H54 (cell line): Measurements from ENCODE around the gene LCE1D.

Experiments used
- DNase-seq: peaks from one replicate; pipeline ENCODE4 v3.0.0; 2011; ENCODE audit warnings: low spot score, mixed read lengths; ENCODE audit not compliant: insufficient read length
- FAIRE-seq: peaks from 3 replicates; lab custom pipeline; 2011; peaks lifted over from hg19 to GRCh38; lab: Jason Lieb, UNC
- POLR2A ChIP-seq: IDR thresholded peaks from 2 replicates; pipeline ENCODE4 v1.6.1; 2011; ENCODE audit warnings: low read depth, mild to moderate bottlenecking, low read length

LCE1D gene, protein sequence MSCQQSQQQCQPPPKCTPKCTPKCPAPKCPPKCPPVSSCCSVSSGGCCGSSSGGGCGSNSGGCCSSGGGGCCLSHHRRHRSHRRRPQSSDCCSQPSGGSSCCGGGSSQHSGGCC

DNA sequence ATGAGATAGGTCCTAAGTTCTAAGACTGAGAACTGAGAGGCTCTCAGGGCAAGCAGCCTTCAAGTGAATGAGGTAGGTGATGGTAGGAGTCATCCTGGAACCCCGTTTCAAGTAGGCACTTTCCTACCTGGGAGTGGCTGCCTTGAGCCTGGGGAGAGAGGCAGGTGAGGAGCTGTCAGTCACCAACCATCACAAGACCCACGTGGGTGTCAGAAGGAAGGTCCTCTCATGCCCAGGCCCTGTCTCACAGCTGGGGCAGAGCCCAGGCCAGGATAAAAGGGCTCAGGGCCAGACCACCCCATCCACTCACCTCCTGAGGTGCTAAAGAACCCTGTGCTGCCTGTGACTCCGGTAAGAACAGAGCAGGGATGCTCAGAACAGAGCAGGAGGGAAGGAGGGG is at the start of gene LCE1D:
Gene LCE1D (plus strand): TSS at position 301 of the 400 bp plus-strand sequence. CDS start 1,074 bp downstream, outside the sequence.
- no peak for TF ChIP-seq POLR2A
- DNase-seq, result no peak
- no peak for FAIRE-seq

DNA sequence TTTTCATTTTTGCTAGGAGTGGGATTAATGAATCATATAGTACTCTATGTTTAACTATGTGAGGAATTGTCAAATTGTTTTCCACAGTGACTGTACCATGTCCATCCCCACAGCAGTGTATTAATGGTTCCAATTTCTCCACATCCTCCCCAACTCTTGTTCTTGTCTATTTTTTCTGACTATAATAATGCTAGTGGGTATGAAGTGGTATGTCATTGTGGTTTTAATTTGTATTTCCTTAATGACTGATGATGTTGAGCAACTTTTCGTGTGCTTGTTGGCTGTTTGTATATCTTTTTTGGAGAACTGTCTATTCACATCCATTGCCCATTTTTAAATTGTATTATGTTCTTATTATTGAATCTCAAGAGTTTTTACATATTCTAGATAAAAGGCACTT is 48.7 kb upstream of the LCE1D start:
- no peak for TF ChIP-seq POLR2A
- FAIRE-seq (no peak), DNase-seq (no peak)

DNA sequence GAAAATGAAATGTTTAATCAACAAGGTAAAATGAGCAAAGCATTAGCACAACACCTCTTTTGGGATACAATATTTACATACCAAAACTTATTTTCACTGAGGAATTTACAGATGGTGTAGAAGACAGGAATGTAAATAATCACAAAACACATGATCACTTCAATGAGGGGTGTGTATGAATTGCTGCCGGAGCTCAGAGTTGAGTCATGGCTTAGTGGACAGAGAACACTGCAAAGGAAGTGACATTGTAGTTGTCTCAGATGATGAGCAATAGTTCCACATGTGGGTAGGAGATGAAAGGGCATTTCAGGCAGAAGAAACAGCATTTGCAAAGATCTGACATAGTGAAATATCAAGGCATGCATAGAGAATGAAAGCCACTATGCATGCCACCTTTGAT is 44.3 kb upstream of the LCE1D start:
- DNase-seq, result peak; percentile 12
- peak; percentile 71 for FAIRE-seq
- TF ChIP-seq POLR2A, result no peak

DNA sequence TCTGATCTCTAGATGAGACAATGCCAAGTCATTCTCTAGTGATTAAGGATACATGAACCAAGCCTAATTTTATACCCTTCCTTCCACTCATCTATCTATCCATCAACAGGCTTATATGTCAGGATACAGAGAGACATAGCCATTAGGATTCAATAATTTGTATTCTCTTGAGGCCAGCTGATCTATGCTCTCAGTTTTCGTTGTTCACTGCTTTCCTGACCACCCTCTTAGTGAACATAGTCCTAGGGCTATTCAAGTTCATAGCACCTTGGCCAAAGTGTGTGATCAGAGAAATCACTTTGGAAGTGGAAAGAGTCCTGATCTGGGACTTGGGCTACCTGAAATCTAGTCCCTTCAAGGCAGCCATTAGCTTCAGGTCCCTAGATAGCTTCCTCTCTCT is 42.9 kb upstream of the LCE1D start:
- FAIRE-seq (no peak), DNase-seq (no peak)
- TF ChIP-seq POLR2A, result no peak

DNA sequence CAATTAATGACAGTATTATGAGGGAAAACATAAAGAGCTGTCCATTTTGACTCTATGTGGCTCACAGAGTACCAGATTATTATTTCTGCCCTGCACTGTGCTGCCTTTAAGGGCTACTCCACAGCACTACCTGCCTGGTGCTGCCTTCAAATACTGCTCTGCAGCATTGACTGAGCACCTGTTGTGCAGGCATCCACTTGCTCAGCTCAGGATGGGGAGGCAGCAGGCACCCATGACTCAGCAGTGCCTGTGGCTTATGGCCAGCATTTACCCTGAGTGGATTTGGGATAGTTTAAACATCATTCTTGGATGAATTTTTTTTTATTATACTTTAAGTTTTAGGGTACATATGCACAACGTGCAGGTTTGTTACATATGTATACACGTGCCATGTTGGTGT is 39.6 kb upstream of the LCE1D start:
- FAIRE-seq (no peak), DNase-seq (no peak)
- TF ChIP-seq POLR2A, result no peak

DNA sequence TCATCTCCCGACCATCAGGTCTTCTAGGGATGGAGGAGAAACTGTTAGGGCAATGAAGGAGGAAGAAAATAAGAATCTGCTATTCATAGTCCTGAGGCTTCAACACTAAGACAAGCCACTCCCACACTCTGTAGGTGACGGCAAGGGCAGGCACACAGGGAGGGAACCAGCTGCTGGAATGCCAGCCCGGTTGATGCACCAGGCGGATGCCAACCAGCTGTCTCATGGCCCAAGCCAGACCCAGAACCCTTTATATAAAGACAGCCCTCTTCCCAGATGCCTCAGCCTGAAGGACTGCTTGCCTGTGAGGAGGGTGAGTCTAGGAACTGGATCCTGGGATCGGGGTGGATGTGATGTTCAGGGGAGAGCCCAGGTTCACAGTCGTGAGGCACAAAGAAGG is 38.8 kb upstream of the LCE1D start, which contains the start of gene KPRP:
Gene KPRP (plus strand): TSS at position 279 of the 400 bp plus-strand sequence. CDS start 1,564 bp downstream, outside the sequence.
- no peak for TF ChIP-seq POLR2A
- no peak for FAIRE-seq
- no peak for DNase-seq

DNA sequence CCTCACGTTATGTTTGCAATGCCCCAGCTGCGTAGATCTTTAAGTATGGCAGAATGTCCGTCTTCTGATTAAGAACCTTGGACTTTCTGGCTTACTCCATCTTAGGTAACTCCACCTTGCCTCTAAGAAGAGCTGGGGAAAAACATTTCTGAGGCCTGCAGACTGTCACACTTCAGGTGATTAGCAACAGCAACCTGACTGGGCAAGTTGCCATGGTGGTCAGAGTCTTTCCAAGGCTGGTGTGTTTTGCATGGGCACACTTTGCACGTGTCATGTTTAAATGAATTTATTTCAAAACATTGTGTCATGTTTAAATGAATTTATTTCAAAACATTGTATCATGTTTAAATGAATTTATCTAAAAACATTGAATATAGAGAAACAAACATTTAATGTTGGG is 37.9 kb upstream of the LCE1D start:
- DNase-seq (no peak), FAIRE-seq (no peak)
- no peak for TF ChIP-seq POLR2A

DNA sequence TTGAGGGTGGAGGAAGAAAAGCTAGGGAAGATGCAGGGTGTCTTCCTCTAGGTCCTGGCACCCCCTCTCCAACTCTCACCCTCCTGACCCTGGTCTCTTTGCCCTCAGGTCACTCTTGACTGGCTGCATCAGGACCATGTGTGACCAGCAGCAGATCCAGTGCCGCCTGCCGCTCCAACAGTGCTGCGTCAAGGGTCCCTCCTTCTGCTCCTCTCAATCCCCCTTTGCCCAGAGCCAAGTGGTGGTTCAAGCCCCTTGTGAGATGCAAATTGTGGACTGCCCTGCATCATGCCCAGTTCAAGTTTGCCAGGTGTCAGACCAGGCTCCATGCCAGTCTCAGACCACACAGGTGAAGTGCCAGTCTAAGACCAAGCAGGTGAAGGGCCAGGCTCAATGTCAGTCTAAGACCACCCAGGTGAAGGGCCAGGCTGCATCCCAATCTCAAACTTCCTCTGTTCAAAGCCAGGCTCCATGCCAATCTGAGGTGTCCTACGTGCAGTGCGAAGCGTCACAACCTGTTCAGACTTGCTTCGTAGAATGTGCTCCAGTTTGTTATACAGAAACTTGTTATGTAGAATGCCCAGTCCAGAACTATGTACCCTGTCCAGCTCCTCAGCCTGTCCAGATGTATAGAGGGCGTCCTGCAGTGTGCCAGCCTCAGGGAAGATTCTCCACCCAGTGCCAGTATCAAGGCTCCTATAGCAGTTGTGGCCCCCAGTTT is 36.9 kb upstream of the LCE1D start:
- no peak for FAIRE-seq

DNA sequence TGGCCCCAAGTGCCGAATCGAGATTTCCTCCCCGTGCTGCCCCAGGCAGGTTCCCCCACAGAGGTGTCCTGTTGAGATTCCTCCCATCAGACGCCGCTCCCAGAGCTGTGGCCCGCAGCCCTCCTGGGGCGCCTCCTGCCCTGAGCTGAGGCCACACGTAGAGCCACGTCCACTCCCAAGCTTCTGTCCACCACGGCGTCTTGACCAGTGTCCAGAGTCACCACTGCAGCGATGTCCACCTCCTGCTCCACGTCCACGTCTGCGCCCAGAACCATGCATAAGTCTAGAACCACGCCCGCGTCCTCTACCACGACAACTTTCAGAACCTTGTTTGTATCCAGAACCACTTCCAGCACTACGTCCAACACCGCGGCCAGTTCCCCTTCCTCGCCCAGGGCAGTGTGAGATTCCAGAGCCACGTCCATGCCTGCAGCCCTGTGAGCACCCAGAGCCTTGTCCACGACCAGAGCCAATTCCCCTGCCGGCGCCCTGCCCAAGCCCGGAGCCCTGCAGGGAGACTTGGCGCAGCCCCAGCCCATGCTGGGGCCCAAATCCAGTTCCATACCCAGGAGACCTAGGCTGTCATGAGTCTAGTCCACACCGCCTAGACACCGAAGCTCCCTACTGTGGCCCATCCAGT is 35.9 kb upstream of the LCE1D start:
- no peak for DNase-seq
- FAIRE-seq, result no peak
- TF ChIP-seq POLR2A, result no peak

More for the DNA sequence above, 36.9 kb upstream of the LCE1D start:
- no peak for DNase-seq
- no peak for TF ChIP-seq POLR2A

DNA sequence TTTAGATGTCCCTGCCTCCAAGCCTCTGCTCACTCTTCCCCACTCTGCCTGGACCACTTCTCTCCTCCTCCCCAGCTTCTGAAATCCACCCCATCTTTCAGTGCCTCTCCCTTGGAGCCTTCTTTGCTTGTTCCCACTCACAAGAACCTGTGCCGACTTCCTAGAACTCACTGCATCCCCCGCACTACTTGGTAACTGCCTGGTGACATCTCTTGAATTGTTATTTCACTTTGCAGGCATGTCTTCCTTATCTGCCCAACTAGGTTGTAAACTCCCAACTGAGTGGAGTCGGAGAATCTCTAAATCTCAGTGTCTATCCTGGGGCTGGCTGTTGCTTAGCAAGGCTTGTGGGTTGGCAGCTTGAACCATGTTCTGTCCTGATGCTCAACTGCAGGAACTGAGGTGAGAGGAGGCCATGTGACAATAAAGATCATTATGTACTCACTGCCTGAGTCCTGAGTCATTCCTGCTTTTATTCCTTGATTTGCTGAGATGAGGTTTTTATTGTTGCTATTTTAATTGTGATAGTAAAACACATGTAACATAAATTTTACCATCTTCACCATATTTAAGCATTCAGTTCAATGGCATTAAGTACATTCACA is 34.8 kb upstream of the LCE1D start:
- no peak for TF ChIP-seq POLR2A
- no peak for FAIRE-seq
- DNase-seq, result no peak

DNA sequence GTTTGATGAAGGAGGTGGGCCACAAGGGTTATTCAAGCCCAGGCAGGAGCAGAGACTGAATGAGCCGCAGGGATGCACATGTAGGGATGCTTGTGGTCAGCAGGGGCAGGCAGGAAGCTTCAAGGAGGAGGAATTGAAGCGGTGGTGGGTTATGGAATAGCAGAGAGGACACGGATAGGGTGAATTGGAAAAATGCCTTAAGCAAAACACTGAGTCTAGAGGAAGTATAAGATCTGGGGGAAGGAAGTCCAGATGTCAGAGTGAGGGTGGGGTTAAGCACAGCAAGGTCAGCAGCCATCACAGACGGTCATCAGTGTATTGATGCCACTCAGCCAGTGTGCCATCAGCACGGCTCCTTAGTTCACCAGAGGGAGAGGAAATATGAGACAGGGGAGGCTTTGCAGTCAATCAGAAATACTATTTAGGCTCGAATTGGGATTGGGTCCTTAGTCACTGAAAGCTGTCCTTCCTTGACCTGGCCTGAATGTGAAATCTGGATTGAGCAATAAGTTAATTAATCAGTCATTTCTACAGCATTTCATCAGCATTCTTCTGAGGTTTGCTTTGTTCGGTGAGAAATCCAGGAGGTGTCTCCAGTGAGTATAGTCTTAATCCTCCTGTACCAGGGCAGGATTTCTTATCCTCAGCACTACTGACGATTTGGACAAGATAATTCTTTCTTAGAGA is 27.5 kb upstream of the LCE1D start:
- TF ChIP-seq POLR2A, result no peak
- no peak for FAIRE-seq
- no peak for DNase-seq

DNA sequence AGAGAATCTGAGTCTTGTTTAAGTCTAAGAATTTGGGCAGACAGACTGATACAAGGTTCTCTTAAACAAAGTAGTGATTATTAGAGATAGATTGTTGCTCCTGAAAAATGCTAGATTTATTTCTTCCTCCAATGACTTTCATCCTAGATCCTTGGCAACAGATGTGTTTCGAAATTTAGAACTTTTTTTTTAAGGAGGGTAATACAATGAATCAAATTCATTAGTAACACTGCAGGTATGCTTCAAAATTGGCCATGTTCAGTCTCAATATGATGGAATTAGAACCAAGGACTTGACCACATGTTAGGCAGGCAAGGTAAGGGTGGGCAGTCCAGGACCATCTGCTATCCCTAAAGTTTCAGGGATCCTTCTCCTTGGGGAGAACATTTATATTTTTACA is 26.1 kb upstream of the LCE1D start:
- no peak for TF ChIP-seq POLR2A
- DNase-seq (no peak), FAIRE-seq (no peak)

DNA sequence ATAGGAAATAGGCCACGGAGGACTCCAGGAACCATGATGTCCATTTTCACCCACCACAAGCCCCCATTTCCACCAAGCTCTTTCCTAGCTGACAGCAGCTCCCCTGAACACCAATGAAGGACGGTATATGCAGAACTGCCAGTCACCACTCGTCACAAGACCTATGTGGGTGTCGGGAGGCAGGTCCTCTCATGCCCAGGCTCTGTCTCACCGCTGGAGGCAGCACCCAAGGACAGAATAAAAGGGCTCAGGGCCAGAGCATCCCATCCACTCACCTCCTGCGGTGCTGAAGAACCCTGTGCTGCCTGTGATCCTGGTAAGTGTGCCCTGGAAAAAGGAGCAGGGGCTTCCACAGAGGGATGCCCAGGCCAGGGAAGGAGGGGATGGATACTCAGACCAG is 21.6 kb upstream of the LCE1D start, which contains the start of gene LCE1F:
Gene LCE1F (plus strand): TSS at position 266 of the 400 bp plus-strand sequence. CDS start 1,232 bp downstream, outside the sequence.
- FAIRE-seq (no peak), DNase-seq (no peak)
- no peak for TF ChIP-seq POLR2A
